ENCODE results near the gene POP5. TPM values are rescaled to one million over a fixed set of nuclear protein-coding genes. Genes with fewer than 3 reads are reported as not detected.

POP5 gene
- total RNA-seq, 1 experiment from 2014 or later: 64.0 TPM

GRCh38 chr12:120579179-120579578 lies 2.0 kb downstream of the POP5 start:
- H4K20me1 ChIP-seq (ENCODE audit: control insufficient read depth, insufficient read depth, insufficient read length): no peaks in the 10 kb centered on the region
- no peak overlapping the region for H2BK15ac ChIP-seq (ENCODE audit: low read depth, low read length)
- no peak for TF ChIP-seq CTCF (conservative IDR thresholded peaks at IDR 0.05)
- Mint-ChIP-seq H3K36me3 (ENCODE audit: insufficient read depth in 1 of 3, low read depth in 3 of 3) (peaks cover 21 to 60% (median 50%) of the 10 kb centered on the region in 3 experiments), H3K4me1 (peaks cover 20 to 22% of the 10 kb centered on the region in 2 experiments), H3K27ac (peak overlapping the region in 1 of 3 experiments; percentile 48; a peak in 1 of 7 replicates), H3K4me3 (peak overlapping the region; percentile 38 to 99; a peak in 3 of 5 replicates), H3K9me3 (no peaks in the 10 kb centered on the region), H3K27me3 (ENCODE audit: low read depth) (peaks cover 7% of the 10 kb centered on the region)
- H3K27ac ChIP-seq (ENCODE audit: insufficient read length, low read depth, low read length): no peak overlapping the region
- H4K5ac ChIP-seq (ENCODE audit: insufficient read length, low read depth, low read length): no peak overlapping the region
- no peak overlapping the region for H4K8ac ChIP-seq (replicated peaks; ENCODE audit: insufficient read length, low read depth, low read length)
- H2BK120ac ChIP-seq (ENCODE audit: low read depth, low read length, poor library complexity, severe bottlenecking): no peak overlapping the region
- no CpG with 5 or more reads among the region's 1 CpG for WGBS (ENCODE audit: extremely low coverage, insufficient read length, low lambda C conversion rate)
- H3K4me1 ChIP-seq (ENCODE audit: insufficient read depth, low read length): no peaks in the 10 kb centered on the region
- H3K56ac ChIP-seq (ENCODE audit: insufficient read length, low read depth, low read length): no peak overlapping the region
- H3K79me1 ChIP-seq (ENCODE audit: insufficient read depth, low read depth, low read length, poor library complexity, severe bottlenecking): no peaks in the 10 kb centered on the region
- no peak overlapping the region for H3K9ac ChIP-seq (ENCODE audit: extremely low read depth, insufficient read length, low read length)
- H3K23ac ChIP-seq (ENCODE audit: insufficient read length, low read depth, low read length): no peak overlapping the region
- no peak overlapping the region for H4K91ac ChIP-seq (ENCODE audit: insufficient read length, low read depth, low read length)
- H2BK5ac ChIP-seq (ENCODE audit: insufficient read length, low read length): no peak overlapping the region
- no peaks in the 10 kb centered on the region for H3K9me3 ChIP-seq (ENCODE audit: control insufficient read depth, low read depth, low read length)
- no peak overlapping the region for H3T11ph ChIP-seq (ENCODE audit: low read length)
- no peak overlapping the region for H3K4ac ChIP-seq (ENCODE audit: low read depth, low read length)
- no peak overlapping the region for H2AK5ac ChIP-seq (ENCODE audit: insufficient read length, low read length)
- DNase-seq: no peak
- H3K18ac ChIP-seq (ENCODE audit: insufficient read length, low read depth, low read length): no peak overlapping the region
- H3K23me2 ChIP-seq (ENCODE audit: insufficient read length, low read depth, low read length, poor library complexity, severe bottlenecking): peaks cover 3% of the 10 kb centered on the region
- no peak overlapping the region for H3K4me2 ChIP-seq (ENCODE audit: insufficient read depth, insufficient read length, low read length)
- no peak overlapping the region for H3K14ac ChIP-seq (ENCODE audit: insufficient read depth, low read length)
- no peaks in the 10 kb centered on the region for H3K27me3 ChIP-seq (ENCODE audit: insufficient read depth, low read length)
- no peaks in the 10 kb centered on the region for H3K79me2 ChIP-seq (ENCODE audit: insufficient read depth, low read length)
- no peak overlapping the region for H2BK12ac ChIP-seq (ENCODE audit: insufficient read length, low read depth, low read length)
- no peak overlapping the region for H2BK20ac ChIP-seq (ENCODE audit: low read depth, low read length, poor library complexity, severe bottlenecking)
- no peak overlapping the region for H2AFZ ChIP-seq (ENCODE audit: low read length)

All from H9 (cell line).